Hepatocyte (in vitro differentiated cells): ENCODE measurements around the gene YARS2.

Experiments used
- CTCF ChIP-seq: fragments of 200-600 bp; sonication (generic); IDR thresholded peaks from 2 replicates; pipeline ENCODE4 v1.5.1; 2016; ENCODE audit warnings: antibody characterized with exemption, mild to moderate bottlenecking; ENCODE audit not compliant: poor library complexity
- EZH2 ChIP-seq: fragments of 200-600 bp; sonication (generic); IDR thresholded peaks from 2 replicates; pipeline ENCODE4 v1.6.1; 2016; ENCODE audit warnings: antibody characterized with exemption, mild to moderate bottlenecking, borderline replicate concordance
- EZH2phosphoT487 ChIP-seq: fragments of 200-600 bp; sonication (generic); IDR thresholded peaks from one replicate; pipeline ENCODE4 v1.6.1; 2018; ENCODE audit warnings: antibody characterized with exemption, mild to moderate bottlenecking, low read depth, moderate library complexity; ENCODE audit not compliant: unreplicated experiment, severe bottlenecking

- TF ChIP-seq CTCF (no peak), EZH2 (no peak), EZH2phosphoT487 (no peak)
Measured at GRCh38 chr12:32718926-32719325, 36.8 kb downstream of the YARS2 start.
